A549 (cell line): ENCODE data around the gene TRIM4. TPM values are rescaled to one million over a fixed set of nuclear protein-coding genes. Genes with fewer than 3 reads are reported as not detected.

Experiments
- ATAC-seq, 2 experiments: fragments of 200-7000 bp in 1 of 2; fragments of >200 bp in 1 of 2; cut with Nextera tagmentation in 1 of 2; cut with Tn5 transposase in 1 of 2; 3 replicates each; pipeline versions ENCODE4 v1.8.0 to v1.9.1; 2018 to 2020; ENCODE audit warnings: mild to moderate bottlenecking in 1 of 2, moderate library complexity in 1 of 2
- CTCF ChIA-PET: fragments of 300-600 bp; sonication (Branson Sonifier 250); formaldehyde crosslinking; extraction: SDS; loops from one replicate; lab custom pipeline; 2021; ENCODE audit warnings: antibody characterized with exemption, inconsistent platforms; lab: Yijun Ruan, JAX
- POLR2A ChIA-PET: fragments of 350-600 bp; formaldehyde crosslinking; extraction: SDS; loops from one replicate; lab custom pipeline; 2021; ENCODE audit warnings: antibody characterized with exemption, inconsistent platforms; lab: Yijun Ruan, JAX
- DNase-seq, 2 experiments: peaks; one replicate each; pipeline versions ENCODE4 v3.0.0 to v3.0.0-alpha.2; 2011 to 2016; ENCODE audit warnings: low read depth in 1 of 2, low spot score in 1 of 2
- FAIRE-seq: peaks from 2 replicates; lab custom pipeline; 2011; peaks lifted over from hg19 to GRCh38; lab: Jason Lieb, UNC
- H3K27ac ChIP-seq, 2 experiments: fragments of >200 bp; sonication (Bioruptor Twin); formaldehyde crosslinking; 3 replicates each; pipeline ENCODE4 v1.5.1; 2016 to 2017
- H3K4me1 ChIP-seq: fragments of >200 bp; sonication (Bioruptor Twin); formaldehyde crosslinking; 3 replicates; pipeline ENCODE4 v1.6.1; 2016
- H3K4me2 ChIP-seq: fragments of >200 bp; sonication (Bioruptor Twin); formaldehyde crosslinking; 3 replicates; pipeline ENCODE4 v1.6.1; 2016
- H3K4me3 ChIP-seq: fragments of >200 bp; sonication (Bioruptor Twin); formaldehyde crosslinking; 3 replicates; pipeline ENCODE4 v1.5.1; 2016
- H3K9me3 ChIP-seq: fragments of >200 bp; sonication (Bioruptor Twin); formaldehyde crosslinking; 3 replicates; pipeline ENCODE4 v1.6.1; 2016
- BHLHE40 ChIP-seq: IDR thresholded peaks from 2 replicates; pipeline ENCODE4 v1.6.1; 2012; ENCODE audit warnings: low read depth, low read length, inconsistent platforms
- CEBPB ChIP-seq, 2 experiments: fragments of >200 bp in 1 of 2; sonication (Bioruptor Twin) in 1 of 2; formaldehyde crosslinking in 1 of 2; IDR thresholded peaks; 2 replicates each; pipeline ENCODE4 v1.6.1; 2012 to 2016
- CHD4 ChIP-seq: fragments of 200-600 bp; sonication (generic); IDR thresholded peaks from 2 replicates; pipeline ENCODE4 v1.6.1; 2016; ENCODE audit warnings: antibody characterized with exemption, mild to moderate bottlenecking, borderline replicate concordance
- CTCF ChIP-seq: fragments of >200 bp; sonication (Bioruptor Twin); formaldehyde crosslinking; IDR thresholded peaks from 3 replicates; pipeline ENCODE4 v1.5.1; 2016
- EP300 ChIP-seq, 2 experiments: fragments of >200 bp; sonication (Bioruptor Twin); formaldehyde crosslinking; IDR thresholded peaks; 2 replicates in 1 of 2; 3 replicates in 1 of 2; pipeline ENCODE4 v1.6.1; 2016 to 2017
- HEYL ChIP-seq: fragments of 250-450 bp; sonication (Bioruptor Pico); IDR thresholded peaks from 2 replicates; pipeline ENCODE4 v1.8.0; 2021; ENCODE audit warnings: mild to moderate bottlenecking, moderate library complexity
- HOXA7 ChIP-seq: fragments of 250-450 bp; sonication (Bioruptor Pico); IDR thresholded peaks from 2 replicates; pipeline ENCODE4 v1.5.0; 2020; ENCODE audit warnings: mild to moderate bottlenecking, moderate library complexity
- KDM1A ChIP-seq: fragments of 200-600 bp; sonication (generic); IDR thresholded peaks from 2 replicates; pipeline ENCODE4 v1.6.1; 2016; ENCODE audit warnings: low read depth, mild to moderate bottlenecking
- KDM5A ChIP-seq: fragments of 200-600 bp; sonication (generic); IDR thresholded peaks from 2 replicates; pipeline ENCODE4 v1.6.1; 2016; ENCODE audit warnings: antibody characterized with exemption, mild to moderate bottlenecking
- MAZ ChIP-seq: fragments of 150-350 bp; IDR thresholded peaks from 2 replicates; pipeline ENCODE4 v1.6.1; 2014; ENCODE audit warnings: antibody characterized with exemption, low read depth, low read length, borderline replicate concordance
- MYC ChIP-seq: IDR thresholded peaks from 2 replicates; pipeline ENCODE4 v1.6.1; 2012; ENCODE audit warnings: mild to moderate bottlenecking, inconsistent platforms, low read length, improper control_type of control experiment, borderline replicate concordance
- PHF8 ChIP-seq: fragments of 200-600 bp; sonication (generic); IDR thresholded peaks from 2 replicates; pipeline ENCODE4 v1.6.1; 2016; ENCODE audit warnings: low read depth, mild to moderate bottlenecking, antibody characterized with exemption, moderate library complexity, borderline replicate concordance
- POLR2AphosphoS2 ChIP-seq: conservative IDR thresholded peaks from 2 replicates; pipeline ENCODE4 v1.6.1; 2012; ENCODE audit warnings: low read length, improper control_type of control experiment, inconsistent platforms
- RAD21 ChIP-seq, 2 experiments: fragments of >200 bp in 1 of 2; sonication (Bioruptor Twin) in 1 of 2; formaldehyde crosslinking in 1 of 2; IDR thresholded peaks in 1 of 2; conservative IDR thresholded peaks in 1 of 2; 2 replicates in 1 of 2; 3 replicates in 1 of 2; pipeline ENCODE4 v1.6.1; 2012 to 2018; ENCODE audit warnings: inconsistent platforms in 1 of 2
- RFX5 ChIP-seq: fragments of 450-650 bp; IDR thresholded peaks from 2 replicates; pipeline ENCODE4 v1.7.1; 2014; ENCODE audit warnings: antibody characterized with exemption, mild to moderate bottlenecking, moderate library complexity
- RNF2 ChIP-seq: fragments of 200-600 bp; sonication (generic); IDR thresholded peaks from 2 replicates; pipeline ENCODE4 v1.6.1; 2016; ENCODE audit warnings: low read depth, mild to moderate bottlenecking, antibody characterized with exemption, moderate library complexity, borderline replicate concordance
- TP53 ChIP-seq: fragments of 250-450 bp; sonication (Bioruptor Pico); IDR thresholded peaks from 2 replicates; pipeline ENCODE4 v1.5.0; 2021; ENCODE audit warnings: mild to moderate bottlenecking, moderate library complexity
- ZNF302 ChIP-seq: fragments of 250-450 bp; sonication (Bioruptor Pico); IDR thresholded peaks from 2 replicates; pipeline ENCODE4 v1.9.0; 2021; ENCODE audit warnings: inconsistent platforms, mild to moderate bottlenecking, moderate library complexity
- ZSCAN20 ChIP-seq: fragments of 250-450 bp; sonication (Bioruptor Pico); IDR thresholded peaks from 2 replicates; pipeline ENCODE4 v1.8.0; 2022; ENCODE audit warnings: mild to moderate bottlenecking, moderate library complexity
- WGBS: methylation state at CpG from one replicate; pipeline ENCODE4 v1.1.6; 2017; ENCODE audit errors: missing lambda C conversion rate; 5-methylcytosine and 5-hydroxymethylcytosine counted together
- polyA plus RNA-seq, 4 experiments: library from polyadenylated mRNA; depleted of rRNA in 3 of 4; stranded (reverse); fragments of >200 nt; fragmentation: RNase III in 1 of 4; extraction: RNeasy Plus Mini Kit Qiagen cat#74134 plus additional on column Dnase treatment in 1 of 4; gene quantifications; 2 replicates in 3 of 4; 3 replicates in 1 of 4; pipeline ENCODE4 v1.2.3, GENCODE V29; 2011 to 2017
- small RNA-seq, 6 experiments: library from RNA; depleted of rRNA; stranded (forward); fragments of <200 nt; gene quantifications; one replicate each; pipeline ENCODE3, GENCODE V24; 2012
- TF ChIP-seq, protein P1 (sequence below): fragments of >200 bp; sonication (Bioruptor Twin); formaldehyde crosslinking; IDR thresholded peaks from 2 replicates; pipeline ENCODE4 v1.6.1; 2016
- TF ChIP-seq, protein P2 (sequence below): fragments of 150-350 bp; IDR thresholded peaks from 2 replicates; pipeline ENCODE4 v1.6.1; 2014; ENCODE audit warnings: low read depth, mild to moderate bottlenecking, low read length

The TRIM4 gene
- polyA plus RNA-seq, 2 of the 4 experiments (the other 2 are of a cell fraction) = 25.6 to 33.8 TPM

- WGBS = 46% methylated on average over 1 of the region's 1 CpG
- H3K27ac ChIP-seq = no peak overlapping the region
- POLR2A ChIA-PET = no interaction called here
- H3K9me3 ChIP-seq = no peaks in the 10 kb centered on the region
- H3K4me2 ChIP-seq = no peak overlapping the region
- no peak for TF ChIP-seq MAZ
- no peak for TF ChIP-seq RNF2
- no peak for TF ChIP-seq POLR2AphosphoS2
- TF ChIP-seq RFX5 = no peak
- TF ChIP-seq ZNF302 (CRISPR knock-in tag) = no peak
- TF ChIP-seq RAD21 (conservative IDR thresholded peaks at IDR 0.05 in 1 of 2, IDR thresholded peaks at IDR 0.05 in 1 of 2) = no peak
- TF ChIP-seq, protein P1, sequence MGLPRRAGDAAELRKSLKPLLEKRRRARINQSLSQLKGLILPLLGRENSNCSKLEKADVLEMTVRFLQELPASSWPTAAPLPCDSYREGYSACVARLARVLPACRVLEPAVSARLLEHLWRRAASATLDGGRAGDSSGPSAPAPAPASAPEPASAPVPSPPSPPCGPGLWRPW = no peak
- no peak for TF ChIP-seq CHD4
- no peak for TF ChIP-seq HEYL
- TF ChIP-seq, all 56 proteins: peak for 0
- FAIRE-seq (no peak), ATAC-seq (no peak), DNase-seq (no peak)
- Histone ChIP-seq H3K4me3 (no peak overlapping the region), H3K4me1 (no peaks in the 10 kb centered on the region)
- CTCF ChIA-PET = no interaction called here
Measured at GRCh38 chr7:99844328-99844727, 75.0 kb downstream of the TRIM4 start.

- CTCF ChIA-PET = no interaction called here
- H3K4me1 ChIP-seq = no peaks in the 10 kb centered on the region
- DNase-seq (no peak), FAIRE-seq (no peak), ATAC-seq (no peak)
- no peak overlapping the region for H3K4me2 ChIP-seq
- no peak overlapping the region for H3K4me3 ChIP-seq
- H3K27ac ChIP-seq = no peak overlapping the region
- no peak for TF ChIP-seq MYC
- 0 out of 4 replicates have a peak, but pooled peaks of 1 of the 2 experiments have one; percentile 28 for TF ChIP-seq CEBPB (IDR thresholded peaks at IDR 0.05)
- TF ChIP-seq, protein P2, sequence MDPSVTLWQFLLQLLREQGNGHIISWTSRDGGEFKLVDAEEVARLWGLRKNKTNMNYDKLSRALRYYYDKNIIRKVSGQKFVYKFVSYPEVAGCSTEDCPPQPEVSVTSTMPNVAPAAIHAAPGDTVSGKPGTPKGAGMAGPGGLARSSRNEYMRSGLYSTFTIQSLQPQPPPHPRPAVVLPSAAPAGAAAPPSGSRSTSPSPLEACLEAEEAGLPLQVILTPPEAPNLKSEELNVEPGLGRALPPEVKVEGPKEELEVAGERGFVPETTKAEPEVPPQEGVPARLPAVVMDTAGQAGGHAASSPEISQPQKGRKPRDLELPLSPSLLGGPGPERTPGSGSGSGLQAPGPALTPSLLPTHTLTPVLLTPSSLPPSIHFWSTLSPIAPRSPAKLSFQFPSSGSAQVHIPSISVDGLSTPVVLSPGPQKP = no peak
- no peak for TF ChIP-seq TP53 (CRISPR knock-in tag)
- TF ChIP-seq ZNF302 (CRISPR knock-in tag) = no peak
- TF ChIP-seq, all 56 proteins: peak for 1
- H3K9me3 ChIP-seq = no peaks in the 10 kb centered on the region
- 42% methylated on average over 4 of the region's 4 CpGs for WGBS
- POLR2A ChIA-PET = no interaction called here
Measured at GRCh38 chr7:99843808-99844207, 75.5 kb downstream of the TRIM4 start.

- ChIA-PET POLR2A (no interaction called here), CTCF (no interaction called here)
- no peak for FAIRE-seq
Measured at GRCh38 chr7:99842926-99843325, 76.4 kb downstream of the TRIM4 start.

More at GRCh38 chr7:99842926-99843325, 76.4 kb downstream of the TRIM4 start:
- Histone ChIP-seq H3K4me1 (no peaks in the 10 kb centered on the region), H3K4me3 (no peak overlapping the region), H3K27ac (no peak overlapping the region), H3K9me3 (no peaks in the 10 kb centered on the region), H3K4me2 (no peak overlapping the region)
- ATAC-seq = no peak
- TF ChIP-seq RAD21 (conservative IDR thresholded peaks at IDR 0.05 in 1 of 2, IDR thresholded peaks at IDR 0.05 in 1 of 2) (no peak), KDM5A (no peak), ZSCAN20 (no peak), POLR2AphosphoS2 (no peak), HOXA7 (CRISPR knock-in tag) (no peak), PHF8 (no peak), EP300 (IDR thresholded peaks at IDR 0.05) (no peak), CTCF (no peak), ZNF302 (CRISPR knock-in tag) (no peak), KDM1A (no peak), BHLHE40 (no peak)
- TF ChIP-seq, protein P1 = no peak
- DNase-seq = no peak
- WGBS = 89% methylated on average over 2 of the region's 2 CpGs

Small RNAs within 50 kb of the gene (small RNA-seq; reads per million reads assigned to genes)
- gene AC011904.1 (0 reads per million in 6 experiments), gene CYP3A52P (0 reads per million in 6 experiments), gene RF00019 (0 reads per million in 6 experiments), gene RF00561 (0 reads per million in 6 experiments)

Other genes starting within 250 kb of the TRIM4 start
- gene CYP3A5, start 239.5 kb downstream of the TRIM4 start, polyA plus RNA-seq (2011; rRNA removed) = 9.7 and 12.2 TPM in 2 replicates
- gene CYP3A5, start 239.5 kb downstream of the TRIM4 start, polyA plus RNA-seq (2017; fragmentation: RNase III; extraction: RNeasy Plus Mini Kit Qiagen cat#74134 plus additional on column Dnase treatment) = 2.2 to 2.3 TPM (median 2.3 TPM) in 3 replicates
- 0.16 and 0.34 TPM in 2 replicates for gene CYP3A7, start 184.3 kb downstream of the TRIM4 start, polyA plus RNA-seq (2011; rRNA removed)
- gene CYP3A7, start 184.3 kb downstream of the TRIM4 start, polyA plus RNA-seq (2017; fragmentation: RNase III; extraction: RNeasy Plus Mini Kit Qiagen cat#74134 plus additional on column Dnase treatment) = 0.14 TPM in 1 of 3 replicates, not detected in the others
- not detected in 2 replicates for gene CYP3A4, start 135.3 kb downstream of the TRIM4 start, polyA plus RNA-seq (2011; rRNA removed)
- 0.03 TPM in 1 of 3 replicates, not detected in the others for gene CYP3A4, start 135.3 kb downstream of the TRIM4 start, polyA plus RNA-seq (2017; fragmentation: RNase III; extraction: RNeasy Plus Mini Kit Qiagen cat#74134 plus additional on column Dnase treatment)
- gene CYP3A43, start 91.5 kb downstream of the TRIM4 start, polyA plus RNA-seq (2011; rRNA removed) = not detected in 2 replicates
- not detected in 3 replicates for gene CYP3A43, start 91.5 kb downstream of the TRIM4 start, polyA plus RNA-seq (2017; fragmentation: RNase III; extraction: RNeasy Plus Mini Kit Qiagen cat#74134 plus additional on column Dnase treatment)
- 0.09 and 0.15 TPM in 2 replicates for gene OR2AE1, start 42.5 kb downstream of the TRIM4 start, polyA plus RNA-seq (2011; rRNA removed)
- not detected in 3 replicates for gene OR2AE1, start 42.5 kb downstream of the TRIM4 start, polyA plus RNA-seq (2017; fragmentation: RNase III; extraction: RNeasy Plus Mini Kit Qiagen cat#74134 plus additional on column Dnase treatment)
- gene GJC3, start 10.1 kb upstream of the TRIM4 start, polyA plus RNA-seq (2011; rRNA removed) = 0.30 and 0.36 TPM in 2 replicates
- 0.10 to 0.20 TPM in 2 of 3 replicates, not detected in the other for gene GJC3, start 10.1 kb upstream of the TRIM4 start, polyA plus RNA-seq (2017; fragmentation: RNase III; extraction: RNeasy Plus Mini Kit Qiagen cat#74134 plus additional on column Dnase treatment)
- gene AZGP1, start 56.5 kb upstream of the TRIM4 start, polyA plus RNA-seq (2011; rRNA removed) = 0.13 and 0.48 TPM in 2 replicates
- 0.07 TPM in 1 of 3 replicates, not detected in the others for gene AZGP1, start 56.5 kb upstream of the TRIM4 start, polyA plus RNA-seq (2017; fragmentation: RNase III; extraction: RNeasy Plus Mini Kit Qiagen cat#74134 plus additional on column Dnase treatment)
- 23.9 and 25.7 TPM in 2 replicates for gene ZKSCAN1, start 96.1 kb upstream of the TRIM4 start, polyA plus RNA-seq (2011; rRNA removed)
- 11.4 to 11.9 TPM (median 11.4 TPM) in 3 replicates for gene ZKSCAN1, start 96.1 kb upstream of the TRIM4 start, polyA plus RNA-seq (2017; fragmentation: RNase III; extraction: RNeasy Plus Mini Kit Qiagen cat#74134 plus additional on column Dnase treatment)
- gene ZSCAN21, start 130.2 kb upstream of the TRIM4 start, polyA plus RNA-seq (2011; rRNA removed) = 17.9 and 18.3 TPM in 2 replicates
- 8.3 to 9.2 TPM (median 9.1 TPM) in 3 replicates for gene ZSCAN21, start 130.2 kb upstream of the TRIM4 start, polyA plus RNA-seq (2017; fragmentation: RNase III; extraction: RNeasy Plus Mini Kit Qiagen cat#74134 plus additional on column Dnase treatment)
- 29.0 and 30.2 TPM in 2 replicates for gene ZNF3, start 162.2 kb upstream of the TRIM4 start, polyA plus RNA-seq (2011; rRNA removed)
- gene ZNF3, start 162.2 kb upstream of the TRIM4 start, polyA plus RNA-seq (2017; fragmentation: RNase III; extraction: RNeasy Plus Mini Kit Qiagen cat#74134 plus additional on column Dnase treatment) = 19.9 to 23.7 TPM (median 22.5 TPM) in 3 replicates
- 190 and 192 TPM in 2 replicates for gene COPS6, start 169.4 kb upstream of the TRIM4 start, polyA plus RNA-seq (2011; rRNA removed)
- gene COPS6, start 169.4 kb upstream of the TRIM4 start, polyA plus RNA-seq (2017; fragmentation: RNase III; extraction: RNeasy Plus Mini Kit Qiagen cat#74134 plus additional on column Dnase treatment) = 205 to 295 TPM (median 219 TPM) in 3 replicates
- 138 and 145 TPM in 2 replicates for gene MCM7, start 181.9 kb upstream of the TRIM4 start, polyA plus RNA-seq (2011; rRNA removed)
- 265 to 287 TPM (median 280 TPM) in 3 replicates for gene MCM7, start 181.9 kb upstream of the TRIM4 start, polyA plus RNA-seq (2017; fragmentation: RNase III; extraction: RNeasy Plus Mini Kit Qiagen cat#74134 plus additional on column Dnase treatment)
- 13.7 and 16.6 TPM in 2 replicates for gene AP4M1, start 182.1 kb upstream of the TRIM4 start, polyA plus RNA-seq (2011; rRNA removed)
- 16.5 to 18.3 TPM (median 18.1 TPM) in 3 replicates for gene AP4M1, start 182.1 kb upstream of the TRIM4 start, polyA plus RNA-seq (2017; fragmentation: RNase III; extraction: RNeasy Plus Mini Kit Qiagen cat#74134 plus additional on column Dnase treatment)
- gene TAF6, start 199.8 kb upstream of the TRIM4 start, polyA plus RNA-seq (2011; rRNA removed) = 36.2 and 45.1 TPM in 2 replicates
- gene TAF6, start 199.8 kb upstream of the TRIM4 start, polyA plus RNA-seq (2017; fragmentation: RNase III; extraction: RNeasy Plus Mini Kit Qiagen cat#74134 plus additional on column Dnase treatment) = 57.0 to 62.5 TPM (median 57.1 TPM) in 3 replicates
- gene CNPY4, start 200.1 kb upstream of the TRIM4 start, polyA plus RNA-seq (2011; rRNA removed) = 11.3 and 11.7 TPM in 2 replicates
- 16.8 to 26.2 TPM (median 22.8 TPM) in 3 replicates for gene CNPY4, start 200.1 kb upstream of the TRIM4 start, polyA plus RNA-seq (2017; fragmentation: RNase III; extraction: RNeasy Plus Mini Kit Qiagen cat#74134 plus additional on column Dnase treatment)
- 0.45 and 0.63 TPM in 2 replicates for gene MBLAC1, start 207.4 kb upstream of the TRIM4 start, polyA plus RNA-seq (2011; rRNA removed)
- gene MBLAC1, start 207.4 kb upstream of the TRIM4 start, polyA plus RNA-seq (2017; fragmentation: RNase III; extraction: RNeasy Plus Mini Kit Qiagen cat#74134 plus additional on column Dnase treatment) = 2.5 to 3.3 TPM (median 2.6 TPM) in 3 replicates
- 123 and 152 TPM in 2 replicates for gene LAMTOR4, start 229.4 kb upstream of the TRIM4 start, polyA plus RNA-seq (2011; rRNA removed)
- gene LAMTOR4, start 229.4 kb upstream of the TRIM4 start, polyA plus RNA-seq (2017; fragmentation: RNase III; extraction: RNeasy Plus Mini Kit Qiagen cat#74134 plus additional on column Dnase treatment) = 168 to 180 TPM (median 177 TPM) in 3 replicates
- 3.4 and 5.7 TPM in 2 replicates for gene TRAPPC14, start 239.2 kb upstream of the TRIM4 start, polyA plus RNA-seq (2011; rRNA removed)
- gene TRAPPC14, start 239.2 kb upstream of the TRIM4 start, polyA plus RNA-seq (2017; fragmentation: RNase III; extraction: RNeasy Plus Mini Kit Qiagen cat#74134 plus additional on column Dnase treatment) = 12.0 to 15.6 TPM (median 14.1 TPM) in 3 replicates
- 0.27 and 0.56 TPM in 2 replicates for gene GAL3ST4, start 249.1 kb upstream of the TRIM4 start, polyA plus RNA-seq (2011; rRNA removed)
- 0.08 to 0.16 TPM (median 0.10 TPM) in 3 replicates for gene GAL3ST4, start 249.1 kb upstream of the TRIM4 start, polyA plus RNA-seq (2017; fragmentation: RNase III; extraction: RNeasy Plus Mini Kit Qiagen cat#74134 plus additional on column Dnase treatment)